ENCODE measurements around the gene OR2AG1.

The OR2AG1 gene

GRCh38 chr11:6782720-6783119 is at the start of gene OR2AG1:
TSS of gene OR2AG1 (plus strand) at chr11:6783020. CDS start at chr11:6785038, 2,018 bp downstream.
- no peak for DNase-seq

- no peak for DNase-seq
Measured at GRCh38 chr11:6733326-6734275, 49.2 kb upstream of the OR2AG1 start.

GRCh38 chr11:6734616-6735015 is 48.2 kb upstream of the OR2AG1 start:
- DNase-seq = no peak

- DNase-seq = no peak
Measured at GRCh38 chr11:6735306-6735705, 47.5 kb upstream of the OR2AG1 start.

GRCh38 chr11:6736495-6737121 is 46.2 kb upstream of the OR2AG1 start:
- peak in 1 of 2 experiments; percentile 16 for DNase-seq

GRCh38 chr11:6737872-6738466 is 44.9 kb upstream of the OR2AG1 start:
- peak; percentile 55 to 66 for DNase-seq

GRCh38 chr11:6738590-6738989 is 44.2 kb upstream of the OR2AG1 start:
- DNase-seq = no peak

GRCh38 chr11:6742260-6742659 is 40.6 kb upstream of the OR2AG1 start:
- DNase-seq = no peak

- no peak for DNase-seq
Measured at GRCh38 chr11:6745018-6745417, 37.8 kb upstream of the OR2AG1 start.

GRCh38 chr11:6745465-6746015 is 37.3 kb upstream of the OR2AG1 start:
- no peak for DNase-seq

- no peak for DNase-seq
Measured at GRCh38 chr11:6746086-6746618, 36.7 kb upstream of the OR2AG1 start.

GRCh38 chr11:6746626-6747025 is 36.2 kb upstream of the OR2AG1 start:
- no peak for DNase-seq

- DNase-seq = no peak
Measured at GRCh38 chr11:6747097-6747668, 35.6 kb upstream of the OR2AG1 start.

GRCh38 chr11:6755303-6755952 is 27.4 kb upstream of the OR2AG1 start:
- DNase-seq = peak; percentile 9 to 17

- DNase-seq = no peak
Measured at GRCh38 chr11:6755953-6756347, 26.9 kb upstream of the OR2AG1 start.

- DNase-seq = peak; percentile 34 to 36
Measured at GRCh38 chr11:6757373-6757967, 25.4 kb upstream of the OR2AG1 start.

- DNase-seq = peak; percentile 53 to 74
Measured at GRCh38 chr11:6771926-6772893, 10.6 kb upstream of the OR2AG1 start, which contains the start of gene OR2AG2. TSS of gene OR2AG2 (minus strand) at chr11:6771976. CDS start at chr11:6768957, 3,019 bp downstream.

GRCh38 chr11:6778518-6778917 is 4.3 kb upstream of the OR2AG1 start:
- DNase-seq = peak in 1 of 2 experiments; percentile 15

- no peak for DNase-seq
Measured at GRCh38 chr11:6780829-6781228, 2.0 kb upstream of the OR2AG1 start.

GRCh38 chr11:6790546-6790945 is 7.7 kb downstream of the OR2AG1 start:
- DNase-seq = no peak
